ENCODE measurements around the gene ADGRD2. TPM values are rescaled to one million over a fixed set of nuclear protein-coding genes. Genes with fewer than 3 reads are reported as not detected.
A peak's percentile ranks its signal among the peaks of the same experiment; 100 is the strongest.

Gene ADGRD2
- total and polyA plus RNA-seq, 9 of the 15 experiments (the other 6 are each of a cell fraction or from before 2014, with no cell fraction given) = not detected

GRCh38 chr9:124415102-124415851, 35.0 kb upstream of the ADGRD2 start, which contains the start of gene PSMB7 (continued):
- TF ChIP-seq ZBTB5 (IDR thresholded peaks at IDR 0.05) (no peak), KLF1 (tag; IDR thresholded peaks at IDR 0.05) (no peak), ZNF239 (CRISPR knock-in tag; IDR thresholded peaks at IDR 0.05) (no peak), CHD1 (IDR thresholded peaks at IDR 0.05; ENCODE audit: low read length) (no peak), EZH2 (IDR thresholded peaks at IDR 0.05; ENCODE audit: borderline replicate concordance, low read depth, low read length) (no peak), PCBP2 (IDR thresholded peaks at IDR 0.05; ENCODE audit: low read depth, low read length, poor library complexity, severe bottlenecking) (no peak), ZNF232 (CRISPR knock-in tag; IDR thresholded peaks at IDR 0.05) (no peak), GABPB2 (CRISPR knock-in tag; conservative IDR thresholded peaks at IDR 0.05) (no peak), ZNF124 (CRISPR knock-in tag; IDR thresholded peaks at IDR 0.05) (no peak), ZEB2 (IDR thresholded peaks at IDR 0.05) (no peak), CBFA2T3 (IDR thresholded peaks at IDR 0.05) (no peak), MTF1 (CRISPR knock-in tag; IDR thresholded peaks at IDR 0.05; ENCODE audit: borderline replicate concordance) (no peak), NR2F6 (CRISPR knock-in tag; IDR thresholded peaks at IDR 0.05) (no peak), JUN (IDR thresholded peaks at IDR 0.05; ENCODE audit: borderline replicate concordance, low read depth, low read length) (0 out of 2 replicates have a peak, but pooled peaks have one; percentile 11), JUN (CRISPR knock-in tag; IDR thresholded peaks at IDR 0.05; ENCODE audit: borderline replicate concordance) (no peak), DMBX1 (CRISPR knock-in tag; IDR thresholded peaks at IDR 0.05; ENCODE audit: borderline replicate concordance) (no peak), CEBPB (tag; IDR thresholded peaks at IDR 0.05) (no peak), LARP7 (IDR thresholded peaks at IDR 0.05) (no peak), MYNN (IDR thresholded peaks at IDR 0.05) (no peak), MYNN (CRISPR knock-in tag; IDR thresholded peaks at IDR 0.05) (no peak), TGIF2 (CRISPR knock-in tag; IDR thresholded peaks at IDR 0.05) (no peak)
- TF ChIP-seq, protein P1, sequence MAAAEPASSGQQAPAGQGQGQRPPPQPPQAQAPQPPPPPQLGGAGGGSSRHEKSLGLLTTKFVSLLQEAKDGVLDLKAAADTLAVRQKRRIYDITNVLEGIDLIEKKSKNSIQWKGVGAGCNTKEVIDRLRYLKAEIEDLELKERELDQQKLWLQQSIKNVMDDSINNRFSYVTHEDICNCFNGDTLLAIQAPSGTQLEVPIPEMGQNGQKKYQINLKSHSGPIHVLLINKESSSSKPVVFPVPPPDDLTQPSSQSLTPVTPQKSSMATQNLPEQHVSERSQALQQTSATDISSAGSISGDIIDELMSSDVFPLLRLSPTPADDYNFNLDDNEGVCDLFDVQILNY (CRISPR knock-in tag; IDR thresholded peaks at IDR 0.05) = no peak
- TF ChIP-seq, protein P2, sequence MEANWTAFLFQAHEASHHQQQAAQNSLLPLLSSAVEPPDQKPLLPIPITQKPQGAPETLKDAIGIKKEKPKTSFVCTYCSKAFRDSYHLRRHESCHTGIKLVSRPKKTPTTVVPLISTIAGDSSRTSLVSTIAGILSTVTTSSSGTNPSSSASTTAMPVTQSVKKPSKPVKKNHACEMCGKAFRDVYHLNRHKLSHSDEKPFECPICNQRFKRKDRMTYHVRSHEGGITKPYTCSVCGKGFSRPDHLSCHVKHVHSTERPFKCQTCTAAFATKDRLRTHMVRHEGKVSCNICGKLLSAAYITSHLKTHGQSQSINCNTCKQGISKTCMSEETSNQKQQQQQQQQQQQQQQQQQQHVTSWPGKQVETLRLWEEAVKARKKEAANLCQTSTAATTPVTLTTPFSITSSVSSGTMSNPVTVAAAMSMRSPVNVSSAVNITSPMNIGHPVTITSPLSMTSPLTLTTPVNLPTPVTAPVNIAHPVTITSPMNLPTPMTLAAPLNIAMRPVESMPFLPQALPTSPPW (CRISPR knock-in tag; IDR thresholded peaks at IDR 0.05) = peak; percentile 90
- TF ChIP-seq, protein P3, sequence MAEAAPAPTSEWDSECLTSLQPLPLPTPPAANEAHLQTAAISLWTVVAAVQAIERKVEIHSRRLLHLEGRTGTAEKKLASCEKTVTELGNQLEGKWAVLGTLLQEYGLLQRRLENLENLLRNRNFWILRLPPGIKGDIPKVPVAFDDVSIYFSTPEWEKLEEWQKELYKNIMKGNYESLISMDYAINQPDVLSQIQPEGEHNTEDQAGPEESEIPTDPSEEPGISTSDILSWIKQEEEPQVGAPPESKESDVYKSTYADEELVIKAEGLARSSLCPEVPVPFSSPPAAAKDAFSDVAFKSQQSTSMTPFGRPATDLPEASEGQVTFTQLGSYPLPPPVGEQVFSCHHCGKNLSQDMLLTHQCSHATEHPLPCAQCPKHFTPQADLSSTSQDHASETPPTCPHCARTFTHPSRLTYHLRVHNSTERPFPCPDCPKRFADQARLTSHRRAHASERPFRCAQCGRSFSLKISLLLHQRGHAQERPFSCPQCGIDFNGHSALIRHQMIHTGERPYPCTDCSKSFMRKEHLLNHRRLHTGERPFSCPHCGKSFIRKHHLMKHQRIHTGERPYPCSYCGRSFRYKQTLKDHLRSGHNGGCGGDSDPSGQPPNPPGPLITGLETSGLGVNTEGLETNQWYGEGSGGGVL (CRISPR knock-in tag; IDR thresholded peaks at IDR 0.05) = no peak

All from K562 (cell line).